ENCODE results near the gene FOXP1.
A peak's percentile ranks its signal among the peaks of the same experiment; 100 is the strongest.
"Not testable (repeated sequence)": the region's sequence is repeated elsewhere in the genome, so short reads cannot be mapped to it uniquely, and the experiment has no call there.

The FOXP1 gene

GRCh38 chr3:70994644-70995043 is 588.9 kb downstream of the FOXP1 start:
- DNase-seq (ENCODE audit: extremely low spot score, insufficient read length, low read depth) (no peak), FAIRE-seq (no peak)

- DNase-seq (ENCODE audit: extremely low spot score, insufficient read length, low read depth) (no peak), FAIRE-seq (no peak)
Measured at GRCh38 chr3:70992562-70993204, 590.8 kb downstream of the FOXP1 start.

GRCh38 chr3:70992131-70992530 is 591.4 kb downstream of the FOXP1 start:
- FAIRE-seq, result no peak
- DNase-seq (ENCODE audit: extremely low spot score, insufficient read length, low read depth), result no peak

- DNase-seq (ENCODE audit: extremely low spot score, insufficient read length, low read depth), result no peak
- FAIRE-seq, result no peak
Measured at GRCh38 chr3:70990723-70991122, 592.8 kb downstream of the FOXP1 start.

GRCh38 chr3:70990185-70990584 is 593.3 kb downstream of the FOXP1 start:
- FAIRE-seq, result no peak
- no peak for DNase-seq (ENCODE audit: extremely low spot score, insufficient read length, low read depth)

GRCh38 chr3:70989174-70989573 is 594.4 kb downstream of the FOXP1 start:
- no peak for FAIRE-seq
- DNase-seq (ENCODE audit: extremely low spot score, insufficient read length, low read depth), result no peak

- FAIRE-seq, result no peak
- DNase-seq (ENCODE audit: extremely low spot score, insufficient read length, low read depth), result no peak
Measured at GRCh38 chr3:70988111-70988510, 595.4 kb downstream of the FOXP1 start.

- DNase-seq (ENCODE audit: extremely low spot score, insufficient read length, low read depth) (no peak), FAIRE-seq (no peak)
Measured at GRCh38 chr3:70985572-70985971, 598.0 kb downstream of the FOXP1 start.

- FAIRE-seq (no peak), DNase-seq (ENCODE audit: extremely low spot score, insufficient read length, low read depth) (no peak)
Measured at GRCh38 chr3:70984776-70985482, 598.6 kb downstream of the FOXP1 start.

GRCh38 chr3:70982700-70983140 is 600.8 kb downstream of the FOXP1 start:
- FAIRE-seq (peak; percentile 57), DNase-seq (ENCODE audit: extremely low spot score, insufficient read length, low read depth) (no peak)

GRCh38 chr3:70982284-70982683 is 601.2 kb downstream of the FOXP1 start:
- FAIRE-seq, result no peak
- DNase-seq (ENCODE audit: extremely low spot score, insufficient read length, low read depth), result no peak

- no peak for DNase-seq (ENCODE audit: extremely low spot score, insufficient read length, low read depth)
- FAIRE-seq, result no peak
Measured at GRCh38 chr3:70981231-70981880, 602.2 kb downstream of the FOXP1 start.

GRCh38 chr3:70980646-70981170 is 602.8 kb downstream of the FOXP1 start:
- no peak for FAIRE-seq
- DNase-seq (ENCODE audit: extremely low spot score, insufficient read length, low read depth), result no peak

GRCh38 chr3:70979983-70980645 is 603.4 kb downstream of the FOXP1 start:
- no peak for FAIRE-seq
- DNase-seq (ENCODE audit: extremely low spot score, insufficient read length, low read depth), result no peak

GRCh38 chr3:70977712-70978111 is 605.8 kb downstream of the FOXP1 start:
- FAIRE-seq (no peak), DNase-seq (ENCODE audit: extremely low spot score, insufficient read length, low read depth) (no peak)

- not testable (repeated sequence) for DNase-seq (ENCODE audit: extremely low spot score, insufficient read length, low read depth); FAIRE-seq
Measured at GRCh38 chr3:70975981-70976380, 607.5 kb downstream of the FOXP1 start.

- DNase-seq (ENCODE audit: extremely low spot score, insufficient read length, low read depth) (no peak), FAIRE-seq (no peak)
Measured at GRCh38 chr3:70974747-70975146, 608.8 kb downstream of the FOXP1 start.

- FAIRE-seq, result no peak
- DNase-seq (ENCODE audit: extremely low spot score, insufficient read length, low read depth), result no peak
Measured at GRCh38 chr3:70973558-70973957, 610.0 kb downstream of the FOXP1 start.

GRCh38 chr3:70972855-70973254 is 610.7 kb downstream of the FOXP1 start:
- DNase-seq (ENCODE audit: extremely low spot score, insufficient read length, low read depth) (no peak), FAIRE-seq (no peak)

- no peak for FAIRE-seq
- no peak for DNase-seq (ENCODE audit: extremely low spot score, insufficient read length, low read depth)
Measured at GRCh38 chr3:70970952-70971351, 612.6 kb downstream of the FOXP1 start.

All from GM18507 (cell line).